ENCODE results near the gene ANO6. TPM values are rescaled to one million over a fixed set of nuclear protein-coding genes. Genes with fewer than 3 reads are reported as not detected.

Gene ANO6
- total and polyA plus RNA-seq, 2 of the 4 experiments (the other 2 are of a cell fraction), result 21.6 to 41.0 TPM

- no peak overlapping the region for H4K91ac ChIP-seq (ENCODE audit: insufficient read depth, low read depth, low read length)
- no peaks in the 10 kb centered on the region for H4K20me1 ChIP-seq (ENCODE audit: insufficient read depth, low read length)
- no peak overlapping the region for H2AK9ac ChIP-seq (replicated peaks; ENCODE audit: low read depth, low read length, poor library complexity)
- in situ Hi-C loops (cut with MboI; ENCODE audit: low sequenced_read_pairs), result no loop called here
- peaks cover 20% of the 10 kb centered on the region for H3K9me3 ChIP-seq (ENCODE audit: control insufficient read depth, insufficient read depth, low read length)
- BruUV-seq (replicated peaks), result no TSS peak
- H2BK15ac ChIP-seq (ENCODE audit: low read depth, low read length), result no peak overlapping the region
- dilution Hi-C loops (cut with HindIII; ENCODE audit: low sequenced_read_pairs, unreplicated experiment), result no loop called here
- H3K4me1 ChIP-seq (ENCODE audit: control insufficient read depth, insufficient read depth, low read length), result no peaks in the 10 kb centered on the region
- no peak overlapping the region for H3K23ac ChIP-seq (ENCODE audit: low read depth, low read length)
- H4K5ac ChIP-seq (ENCODE audit: low read depth, low read length), result no peak overlapping the region
- no peak overlapping the region for H3K27ac ChIP-seq (ENCODE audit: insufficient read depth, low read length)
- ChIA-PET POLR2A (ENCODE audit: unreplicated experiment) (no interaction called here), CTCF (no interaction called here)
- H3K9ac ChIP-seq (ENCODE audit: low read depth, low read length), result no peak overlapping the region
- TF ChIP-seq RFX5 (IDR thresholded peaks at IDR 0.05; ENCODE audit: low read depth, low read length), result no peak
- TF ChIP-seq RCOR1 (IDR thresholded peaks at IDR 0.05; ENCODE audit: insufficient replicate concordance, low read length), result no peak
- TF ChIP-seq BHLHE40 (IDR thresholded peaks at IDR 0.05; ENCODE audit: low read depth, low read length), result no peak
- TF ChIP-seq CEBPB (IDR thresholded peaks at IDR 0.05; ENCODE audit: low read depth, low read length), result no peak
- TF ChIP-seq NFE2L2 (IDR thresholded peaks at IDR 0.05; ENCODE audit: low read depth, low read length), result no peak
- no peak for TF ChIP-seq CTCF (conservative IDR thresholded peaks at IDR 0.05; ENCODE audit: low read depth, low read length)
- TF ChIP-seq FOS (IDR thresholded peaks at IDR 0.05; ENCODE audit: low read depth, low read length), result no peak
- no peak for TF ChIP-seq MAZ (IDR thresholded peaks at IDR 0.05; ENCODE audit: borderline replicate concordance, low read depth, low read length)
- no peak for TF ChIP-seq ELK1 (IDR thresholded peaks at IDR 0.05; ENCODE audit: borderline replicate concordance, low read depth, low read length)
- no peaks in the 10 kb centered on the region for H3K79me1 ChIP-seq (ENCODE audit: low read depth in 1 of 2, low read length in 2 of 2)
- no peaks in the 10 kb centered on the region for H3K9me1 ChIP-seq (ENCODE audit: insufficient read depth, low read length)
- H3K18ac ChIP-seq (ENCODE audit: low read depth, low read length), result no peak overlapping the region
- no peak overlapping the region for H3K4me3 ChIP-seq (ENCODE audit: insufficient read depth, low read depth, low read length)
- H3K4ac ChIP-seq (ENCODE audit: low read depth, low read length), result no peak overlapping the region
- no peak overlapping the region for H2BK5ac ChIP-seq (ENCODE audit: low read depth, low read length, poor library complexity, severe bottlenecking)
- H2BK120ac ChIP-seq (ENCODE audit: low read depth, low read length), result no peak overlapping the region
- intact Hi-C loops (cut with micrococcal nuclease), result no loop called here
- H2AFZ ChIP-seq (replicated peaks; ENCODE audit: low read length, poor library complexity), result no peak overlapping the region
- no peak overlapping the region for H3K14ac ChIP-seq (replicated peaks; ENCODE audit: low read depth, low read length)
- DNase-seq, result no peak
- no peak overlapping the region for H2AK5ac ChIP-seq (ENCODE audit: low read depth, low read length)
- H3K56ac ChIP-seq (ENCODE audit: extremely low read depth, insufficient read depth, low read length), result no peak overlapping the region
- no peak overlapping the region for H3K4me2 ChIP-seq (ENCODE audit: low read depth, low read length)
- ATAC-seq (ENCODE audit: low read depth), result no peak
- H3K27me3 ChIP-seq (ENCODE audit: control insufficient read depth, insufficient read depth, low read length), result no peaks in the 10 kb centered on the region
- no peak overlapping the region for H4K8ac ChIP-seq (ENCODE audit: low read depth in 2 of 2, low read length in 2 of 2)
- no peak overlapping the region for H2BK20ac ChIP-seq (ENCODE audit: low read depth, low read length)
- no peaks in the 10 kb centered on the region for H3K36me3 ChIP-seq (ENCODE audit: control insufficient read depth, insufficient read depth, low read length)
Measured at GRCh38 chr12:45178771-45179170, 37.1 kb upstream of the ANO6 start.

Measured in IMR-90 (cell line).